ENCODE data around the gene ADAMTSL1.

DNA sequence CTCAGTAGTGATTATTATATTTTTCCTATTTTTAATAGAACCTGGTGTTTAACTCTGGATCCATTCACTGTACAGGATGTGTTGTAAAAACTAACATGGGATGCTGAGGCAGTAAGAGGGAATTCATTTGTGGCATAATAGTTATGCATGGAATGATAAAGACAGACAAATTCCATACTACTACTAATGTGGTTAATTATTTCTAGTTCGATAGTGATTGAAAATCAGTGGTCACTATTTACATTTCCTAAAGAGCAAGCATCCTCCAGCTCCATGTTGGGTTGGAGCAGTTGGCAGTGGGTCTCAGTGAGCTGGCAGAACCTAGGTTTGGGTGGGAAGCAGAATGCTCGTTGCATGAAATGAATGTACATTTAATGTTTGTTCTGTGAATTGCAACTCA lies 436.5 kb downstream of the ADAMTSL1 start:
- TF ChIP-seq IRF1 (CRISPR knock-in tag; IDR thresholded peaks at IDR 0.05) (no peak), CTCF (IDR thresholded peaks at IDR 0.05) (no peak), FOXJ3 (CRISPR knock-in tag; IDR thresholded peaks at IDR 0.05; ENCODE audit: borderline replicate concordance) (no peak), USF2 (CRISPR knock-in tag; IDR thresholded peaks at IDR 0.05) (no peak), ZNF138 (CRISPR knock-in tag; conservative IDR thresholded peaks at IDR 0.05) (no peak)
- TF ChIP-seq, protein P1, sequence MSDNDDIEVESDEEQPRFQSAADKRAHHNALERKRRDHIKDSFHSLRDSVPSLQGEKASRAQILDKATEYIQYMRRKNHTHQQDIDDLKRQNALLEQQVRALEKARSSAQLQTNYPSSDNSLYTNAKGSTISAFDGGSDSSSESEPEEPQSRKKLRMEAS (CRISPR knock-in tag; IDR thresholded peaks at IDR 0.05): no peak
